Activated naive CD8-positive, alpha-beta T cell treated with anti-CD3 and anti-CD28 coated beads for 36 hours (primary cell): ENCODE data around the gene BRD8. TPM values are rescaled to one million over a fixed set of nuclear protein-coding genes. Genes with fewer than 3 reads are reported as not detected.
A peak's percentile ranks its signal among the peaks of the same experiment; 100 is the strongest.
"Not testable (repeated sequence)": the region's sequence is repeated elsewhere in the genome, so short reads cannot be mapped to it uniquely, and the experiment has no call there.

Experiments
- DNase-seq: peaks from one replicate; pipeline ENCODE4 v3.0.0; 2021
- H3K27ac Mint-ChIP-seq: one replicate; pipeline ENCODE4 v1.8.0; 2022; ENCODE audit warnings: mild to moderate bottlenecking, moderate library complexity, mixed read lengths
- H3K27me3 Mint-ChIP-seq: one replicate; pipeline ENCODE4 v1.8.0; 2022; ENCODE audit warnings: mild to moderate bottlenecking, mixed read lengths
- H3K36me3 Mint-ChIP-seq: one replicate; pipeline ENCODE4 v1.8.0; 2021; ENCODE audit warnings: mild to moderate bottlenecking, mixed read lengths
- H3K4me1 Mint-ChIP-seq: one replicate; pipeline ENCODE4 v1.8.0; 2021; ENCODE audit warnings: mixed read lengths
- H3K4me3 Mint-ChIP-seq: one replicate; pipeline ENCODE4 v1.8.0; 2022; ENCODE audit warnings: mild to moderate bottlenecking, moderate library complexity, mixed read lengths
- H3K9me3 Mint-ChIP-seq: one replicate; pipeline ENCODE4 v1.8.0; 2022; ENCODE audit warnings: mixed read lengths
- total RNA-seq, 2 experiments: library from RNA; stranded (reverse); gene quantifications; one replicate each; pipeline ENCODE4 v1.2.3, GENCODE V29; 2021

BRD8 gene
- total RNA-seq, 2 experiments from 2014 or later: 51.5 to 58.8 TPM

DNA sequence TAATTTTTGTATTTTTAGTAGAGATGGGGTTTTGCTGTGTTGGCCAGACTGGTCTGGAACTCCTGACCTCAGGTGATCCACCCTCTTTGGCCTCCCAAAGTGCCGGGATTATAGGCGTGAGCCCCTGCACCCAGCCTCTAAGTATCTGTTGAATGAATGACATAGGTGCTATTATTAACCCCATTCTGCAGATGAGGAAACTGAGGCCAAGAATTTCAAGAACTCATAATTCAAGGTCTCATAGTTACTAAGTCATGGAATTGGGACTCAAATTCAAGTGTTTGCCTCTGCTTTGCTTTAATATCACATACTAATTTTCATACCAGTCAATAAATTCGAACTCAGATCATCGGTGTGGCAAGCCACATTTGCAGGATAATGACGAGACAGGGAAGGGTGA, 2.4 kb upstream of the BRD8 start:
- Mint-ChIP-seq H3K9me3 (no peaks in the 10 kb centered on the region), H3K4me1 (peaks cover 16% of the 10 kb centered on the region), H3K36me3 (peaks cover 12% of the 10 kb centered on the region), H3K27me3 (no peaks in the 10 kb centered on the region), H3K27ac (no peak overlapping the region), H3K4me3 (no peak overlapping the region)
- DNase-seq: no peak

DNA sequence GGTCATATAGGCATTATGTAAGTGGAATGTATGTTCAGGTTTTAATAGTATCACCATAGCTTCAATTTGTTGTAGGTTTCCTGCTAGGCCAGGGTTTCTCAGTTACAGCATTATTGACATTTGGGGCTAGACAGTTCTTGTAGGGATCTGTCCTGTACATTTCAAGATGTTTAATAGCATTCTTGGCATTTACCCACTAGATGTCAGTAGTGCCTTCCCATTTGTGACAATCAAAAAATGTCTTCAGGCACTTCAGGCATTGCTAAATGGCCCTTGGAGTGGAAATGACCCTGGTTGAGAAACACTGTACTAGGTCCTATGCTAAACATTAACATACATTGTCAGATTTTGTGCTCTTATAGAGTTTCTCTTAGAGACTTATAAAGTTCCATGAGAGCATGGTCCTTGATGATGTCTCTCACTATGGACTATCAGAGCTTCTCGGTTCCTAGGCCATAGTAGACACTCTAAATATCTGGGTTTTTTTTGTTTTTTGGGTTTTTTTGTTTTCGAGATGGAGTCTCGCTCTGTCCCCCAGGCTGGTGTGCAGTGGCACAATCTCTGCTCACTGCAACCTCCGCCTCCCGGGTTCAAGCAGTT, 1.9 kb upstream of the BRD8 start:
- peaks cover 12% of the 10 kb centered on the region for H3K36me3 Mint-ChIP-seq
- H3K27me3 Mint-ChIP-seq: no peaks in the 10 kb centered on the region
- H3K4me1 Mint-ChIP-seq: peaks cover 16% of the 10 kb centered on the region
- no peak for DNase-seq
- H3K27ac Mint-ChIP-seq: peak overlapping the region; percentile 45
- no peak overlapping the region for H3K4me3 Mint-ChIP-seq
- no peaks in the 10 kb centered on the region for H3K9me3 Mint-ChIP-seq

DNA sequence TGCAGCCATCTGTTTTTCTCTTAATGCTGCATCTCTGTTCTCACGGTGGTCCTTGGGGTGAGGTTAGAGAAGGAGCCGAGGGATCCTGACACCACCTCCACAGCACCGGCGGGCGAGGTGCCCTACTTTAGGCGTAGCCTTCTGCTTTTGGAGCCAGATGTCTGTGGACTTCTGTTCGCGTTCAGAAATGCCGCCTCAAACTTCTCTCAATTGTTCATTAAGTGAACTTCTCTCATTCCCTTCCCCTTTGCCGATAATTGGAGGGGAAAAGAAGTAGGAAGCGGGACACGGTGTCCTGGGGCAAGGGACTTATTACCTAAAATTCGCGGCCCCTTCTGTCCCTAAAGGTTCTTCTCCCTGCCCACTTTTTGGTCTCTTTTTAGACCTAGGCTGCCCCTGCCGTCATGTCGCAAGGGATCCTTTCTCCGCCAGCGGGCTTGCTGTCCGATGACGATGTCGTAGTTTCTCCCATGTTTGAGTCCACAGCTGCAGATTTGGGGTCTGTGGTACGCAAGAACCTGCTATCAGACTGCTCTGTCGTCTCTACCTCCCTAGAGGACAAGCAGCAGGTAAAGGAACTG, 937 bp upstream of the BRD8 start:
- peak; percentile 8 for DNase-seq
- no peaks in the 10 kb centered on the region for H3K9me3 Mint-ChIP-seq
- no peak overlapping the region for H3K27ac Mint-ChIP-seq
- no peaks in the 10 kb centered on the region for H3K27me3 Mint-ChIP-seq
- peaks cover 16% of the 10 kb centered on the region for H3K4me1 Mint-ChIP-seq
- H3K4me3 Mint-ChIP-seq: no peak overlapping the region
- peaks cover 16% of the 10 kb centered on the region for H3K36me3 Mint-ChIP-seq

DNA sequence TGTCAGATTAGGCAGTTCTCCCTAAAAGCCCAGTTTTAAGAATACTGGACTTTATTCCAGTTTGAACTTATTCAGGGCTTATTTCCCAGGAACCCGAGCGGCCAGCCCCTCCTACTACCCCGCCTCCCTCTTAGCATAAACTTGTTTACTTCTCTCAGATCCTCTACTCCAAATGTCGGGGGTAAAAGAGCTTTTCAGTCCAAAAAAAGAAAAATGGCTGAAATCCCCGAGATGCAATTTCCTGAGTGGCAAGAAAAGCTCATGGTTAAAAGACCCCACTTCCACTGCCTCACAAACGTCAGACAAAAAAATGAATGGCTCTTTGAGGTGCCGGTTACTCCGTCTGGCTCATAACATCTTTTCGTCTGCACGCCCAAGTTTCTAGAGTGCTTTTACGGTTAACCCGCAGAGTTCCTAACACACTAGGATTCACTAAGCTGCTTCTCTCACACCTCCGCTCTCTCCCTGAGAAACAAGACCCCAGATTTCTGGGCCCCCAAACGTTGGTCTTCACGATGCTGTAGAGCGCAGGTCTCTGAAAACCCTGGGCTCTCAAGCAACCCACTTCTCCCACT, 402 bp downstream of the BRD8 start:
- no peaks in the 10 kb centered on the region for H3K27me3 Mint-ChIP-seq
- no peaks in the 10 kb centered on the region for H3K9me3 Mint-ChIP-seq
- H3K4me1 Mint-ChIP-seq: peaks cover 21% of the 10 kb centered on the region
- peaks cover 22% of the 10 kb centered on the region for H3K36me3 Mint-ChIP-seq
- H3K27ac Mint-ChIP-seq: no peak overlapping the region
- DNase-seq: no peak
- no peak overlapping the region for H3K4me3 Mint-ChIP-seq

DNA sequence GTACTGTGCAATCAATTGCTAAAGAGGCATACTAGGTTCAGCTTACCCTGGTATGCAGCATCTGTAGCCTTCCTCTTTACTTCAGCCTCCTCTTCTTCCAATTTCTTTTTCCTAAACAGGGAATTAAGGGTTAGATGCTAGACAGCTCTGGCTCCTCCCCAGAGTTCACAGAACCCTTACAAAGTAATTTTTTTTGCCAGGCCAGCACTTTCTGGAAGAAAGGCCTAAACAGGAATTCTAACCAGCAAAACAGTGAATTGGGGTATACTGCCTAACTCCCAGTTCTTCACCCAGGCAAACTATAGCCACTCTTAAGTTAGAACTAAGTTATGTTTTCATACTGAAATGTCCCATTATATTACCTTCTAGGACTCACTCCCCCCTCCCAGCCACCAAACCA, 8.1 kb downstream of the BRD8 start:
- Mint-ChIP-seq H3K27ac (no peak overlapping the region), H3K36me3 (peaks cover 40% of the 10 kb centered on the region), H3K4me3 (no peak overlapping the region), H3K4me1 (peaks cover 15% of the 10 kb centered on the region), H3K9me3 (no peaks in the 10 kb centered on the region), H3K27me3 (no peaks in the 10 kb centered on the region)
- no peak for DNase-seq

DNA sequence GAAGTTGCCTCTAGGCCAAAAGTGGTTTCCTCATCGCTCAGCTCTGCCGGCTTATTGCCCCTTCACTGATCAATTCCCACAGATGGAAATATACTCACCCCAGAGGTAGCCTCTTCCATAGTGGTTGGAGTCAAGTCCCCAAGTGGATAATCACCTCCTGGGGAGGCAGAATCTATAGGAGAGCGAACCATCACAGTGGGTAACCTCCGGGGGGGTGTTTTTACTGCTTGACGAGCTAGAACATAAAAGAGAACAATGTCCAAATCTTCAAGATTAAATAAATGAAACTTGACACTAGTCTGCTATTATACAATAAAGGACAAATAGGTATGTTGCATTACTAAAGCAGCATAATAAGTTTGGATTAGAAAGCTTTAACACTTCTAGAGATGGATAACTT, 9.3 kb downstream of the BRD8 start:
- no peaks in the 10 kb centered on the region for H3K27me3 Mint-ChIP-seq
- DNase-seq: no peak
- peaks cover 15% of the 10 kb centered on the region for H3K4me1 Mint-ChIP-seq
- peaks cover 42% of the 10 kb centered on the region for H3K36me3 Mint-ChIP-seq
- no peaks in the 10 kb centered on the region for H3K9me3 Mint-ChIP-seq
- H3K27ac Mint-ChIP-seq: no peak overlapping the region
- no peak overlapping the region for H3K4me3 Mint-ChIP-seq

DNA sequence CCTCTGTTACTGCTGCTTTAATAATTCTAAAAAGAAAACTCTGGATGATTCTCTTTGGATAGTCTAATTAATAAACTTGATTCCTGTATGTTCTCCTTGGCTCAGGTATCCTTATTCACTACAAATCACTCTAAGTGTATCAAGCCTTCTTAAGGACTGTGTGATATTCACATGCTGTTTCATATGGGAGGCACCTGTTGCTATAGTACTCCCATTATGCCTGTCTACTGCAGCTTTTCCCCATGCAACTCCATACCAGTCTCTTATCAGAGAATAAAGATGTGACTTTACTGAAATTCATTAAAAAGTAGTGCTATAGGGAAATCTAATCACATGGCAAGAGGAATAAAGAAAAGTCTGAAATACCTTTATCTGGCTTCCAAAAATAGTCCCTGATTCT, 14.7 kb downstream of the BRD8 start:
- peaks cover 29% of the 10 kb centered on the region for H3K36me3 Mint-ChIP-seq
- H3K4me3 Mint-ChIP-seq: no peak overlapping the region
- H3K27ac Mint-ChIP-seq: no peak overlapping the region
- no peaks in the 10 kb centered on the region for H3K9me3 Mint-ChIP-seq
- H3K4me1 Mint-ChIP-seq: peaks cover 4% of the 10 kb centered on the region
- DNase-seq: no peak
- H3K27me3 Mint-ChIP-seq: no peaks in the 10 kb centered on the region

DNA sequence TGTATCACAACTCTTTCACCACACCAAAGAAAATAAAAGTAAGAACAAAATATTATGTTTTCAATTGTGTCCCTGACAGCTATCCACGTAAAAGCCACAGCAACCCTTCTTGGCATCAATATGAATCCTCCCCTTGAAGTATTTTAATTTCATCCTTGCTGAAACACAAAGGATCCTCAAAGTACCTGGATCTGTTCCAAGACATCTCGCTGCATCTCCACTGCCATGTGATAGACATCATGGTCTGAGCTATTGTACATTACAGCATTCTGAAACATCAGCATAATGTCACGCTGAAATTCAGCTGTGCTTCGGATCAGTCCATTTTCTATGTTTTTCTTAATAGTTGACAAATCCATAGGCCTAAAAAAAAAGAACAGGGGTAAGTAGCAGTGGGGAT, 17.7 kb downstream of the BRD8 start:
- Mint-ChIP-seq H3K36me3 (peaks cover 29% of the 10 kb centered on the region), H3K27ac (no peak overlapping the region), H3K9me3 (no peaks in the 10 kb centered on the region), H3K27me3 (no peaks in the 10 kb centered on the region), H3K4me1 (peaks cover 2% of the 10 kb centered on the region), H3K4me3 (no peak overlapping the region)
- no peak for DNase-seq

DNA sequence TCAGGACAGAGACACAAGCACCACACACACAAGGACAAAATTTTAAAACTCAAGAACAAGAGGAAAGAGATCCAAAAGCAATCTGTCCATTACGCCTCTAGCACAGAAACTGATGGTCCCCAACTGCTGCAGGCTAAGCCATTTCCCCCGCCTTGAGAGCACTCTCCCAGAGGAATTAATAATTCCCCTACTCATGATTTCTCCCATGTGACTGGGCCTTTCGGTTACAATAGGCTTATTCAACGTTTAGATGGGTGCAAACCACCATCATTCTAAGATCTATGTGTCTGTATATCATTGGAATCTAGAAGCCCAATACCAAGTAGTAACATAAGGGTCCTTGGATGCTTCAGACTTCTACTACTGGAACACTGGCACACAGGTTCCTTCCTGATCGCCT, 18.8 kb downstream of the BRD8 start:
- H3K4me3 Mint-ChIP-seq: no peak overlapping the region
- H3K4me1 Mint-ChIP-seq: peaks cover 2% of the 10 kb centered on the region
- DNase-seq: no peak
- H3K36me3 Mint-ChIP-seq: peaks cover 25% of the 10 kb centered on the region
- H3K9me3 Mint-ChIP-seq: no peaks in the 10 kb centered on the region
- no peaks in the 10 kb centered on the region for H3K27me3 Mint-ChIP-seq
- H3K27ac Mint-ChIP-seq: no peak overlapping the region

DNA sequence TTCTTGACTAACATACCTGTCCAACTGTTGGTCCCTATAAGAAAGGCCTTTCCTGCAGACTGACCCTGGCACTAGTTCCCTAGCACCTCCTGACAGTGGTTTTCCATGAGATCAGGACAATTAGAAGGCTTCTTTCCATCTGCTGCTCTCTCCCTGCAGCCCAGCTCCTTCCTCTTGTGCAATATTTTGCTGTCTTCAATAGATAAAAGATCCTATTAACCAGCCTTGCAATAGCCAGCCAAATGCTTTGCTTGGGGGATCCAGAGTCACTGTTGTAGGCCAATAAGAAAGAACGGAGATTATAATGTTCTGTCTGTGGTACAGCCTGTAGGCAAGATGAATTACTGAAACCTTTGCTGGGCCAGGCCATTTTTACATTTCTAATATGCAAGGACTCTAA, 20.8 kb downstream of the BRD8 start:
- Mint-ChIP-seq H3K27ac (no peak overlapping the region), H3K9me3 (no peaks in the 10 kb centered on the region), H3K4me3 (no peak overlapping the region), H3K27me3 (no peaks in the 10 kb centered on the region), H3K36me3 (peaks cover 19% of the 10 kb centered on the region), H3K4me1 (peaks cover 2% of the 10 kb centered on the region)
- DNase-seq: no peak

DNA sequence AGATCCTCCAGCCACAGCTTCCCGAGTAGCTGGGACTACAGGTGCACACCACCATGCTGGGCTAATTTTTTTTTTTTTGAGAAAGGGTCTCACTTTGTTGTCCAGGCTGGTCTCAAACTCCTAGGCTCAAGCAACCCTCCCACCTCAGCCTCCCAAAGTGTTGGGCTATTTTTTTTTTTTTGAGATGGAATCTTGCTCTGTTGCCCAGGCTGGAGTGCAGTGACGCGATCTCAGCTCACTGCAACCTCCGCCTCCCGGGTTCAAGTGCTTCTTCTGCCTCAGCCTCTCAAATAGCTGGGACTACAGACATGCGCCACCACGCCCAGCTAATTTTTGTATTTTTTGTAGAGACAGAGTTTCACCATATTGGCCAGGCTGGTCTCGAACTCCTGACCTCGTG, 22.5 kb downstream of the BRD8 start:
- not testable (repeated sequence) for H3K4me1 Mint-ChIP-seq, H3K27ac Mint-ChIP-seq, DNase-seq, H3K4me3 Mint-ChIP-seq, H3K9me3 Mint-ChIP-seq, H3K27me3 Mint-ChIP-seq
- H3K36me3 Mint-ChIP-seq: peaks cover 19% of the 10 kb centered on the region

DNA sequence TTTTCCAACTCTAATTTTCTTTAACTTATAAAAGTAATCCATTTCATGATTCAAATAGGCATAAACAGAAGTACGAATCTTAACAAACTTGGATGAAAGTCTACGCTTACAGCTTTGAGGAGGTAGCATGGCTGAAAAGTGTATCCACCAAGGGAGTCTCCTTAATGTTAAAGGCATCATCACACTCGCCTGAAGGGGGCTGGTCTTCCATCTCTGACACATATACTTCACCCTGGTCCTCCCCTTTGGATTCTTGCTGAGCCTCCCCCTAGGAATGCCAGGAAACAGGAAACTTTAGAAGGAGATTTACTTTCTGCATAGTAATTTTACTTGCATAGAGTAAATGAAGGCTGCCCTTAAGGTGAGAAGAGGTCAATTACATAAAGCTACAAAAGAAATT, 28.9 kb downstream of the BRD8 start:
- Mint-ChIP-seq H3K36me3 (no peaks in the 10 kb centered on the region), H3K27me3 (no peaks in the 10 kb centered on the region), H3K4me3 (no peak overlapping the region), H3K4me1 (no peaks in the 10 kb centered on the region), H3K9me3 (no peaks in the 10 kb centered on the region), H3K27ac (no peak overlapping the region)
- DNase-seq: no peak

DNA sequence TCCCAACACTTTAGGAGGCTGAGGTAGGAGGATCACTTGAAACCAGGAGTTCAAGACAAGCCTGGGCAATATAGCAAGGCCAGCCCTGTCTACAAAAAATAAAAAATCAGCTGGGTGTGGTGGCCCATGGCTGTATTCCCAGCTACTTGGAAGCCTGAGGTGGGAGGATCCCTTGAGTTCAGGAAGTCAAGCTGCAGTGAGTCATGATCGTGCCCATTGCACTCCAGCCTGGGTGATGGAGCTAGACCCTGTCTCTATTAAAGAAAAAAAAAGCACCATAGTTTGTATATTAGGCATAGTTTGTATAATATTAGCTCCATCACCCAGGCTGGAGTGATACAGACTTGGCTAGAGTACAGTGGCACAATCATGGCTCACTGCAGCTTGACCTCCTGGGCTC, 29.6 kb downstream of the BRD8 start:
- H3K4me3 Mint-ChIP-seq: no peak overlapping the region
- no peak overlapping the region for H3K27ac Mint-ChIP-seq
- no peaks in the 10 kb centered on the region for H3K36me3 Mint-ChIP-seq
- H3K9me3 Mint-ChIP-seq: no peaks in the 10 kb centered on the region
- DNase-seq: no peak
- no peaks in the 10 kb centered on the region for H3K27me3 Mint-ChIP-seq
- no peaks in the 10 kb centered on the region for H3K4me1 Mint-ChIP-seq

DNA sequence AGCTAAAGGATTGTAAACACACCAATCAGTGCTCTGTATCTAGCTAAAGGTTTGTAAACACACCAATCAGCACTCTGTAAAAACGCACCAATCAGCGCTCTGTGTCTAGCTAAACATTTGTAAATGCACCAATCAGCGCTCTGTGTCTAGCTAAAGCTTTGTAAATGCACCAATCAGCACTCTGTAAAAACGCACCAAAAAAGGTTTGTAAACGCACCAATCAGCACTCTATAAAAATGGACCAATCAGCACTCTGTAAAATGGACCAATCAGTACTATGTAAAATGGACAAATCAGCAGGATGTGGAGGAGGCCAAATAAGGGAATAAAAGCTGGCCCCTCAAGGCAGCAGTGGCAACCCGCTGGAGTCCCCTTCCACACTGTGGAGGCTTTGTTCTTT, 34.9 kb downstream of the BRD8 start:
- H3K4me3 Mint-ChIP-seq, H3K27ac Mint-ChIP-seq: not testable (repeated sequence)

DNA sequence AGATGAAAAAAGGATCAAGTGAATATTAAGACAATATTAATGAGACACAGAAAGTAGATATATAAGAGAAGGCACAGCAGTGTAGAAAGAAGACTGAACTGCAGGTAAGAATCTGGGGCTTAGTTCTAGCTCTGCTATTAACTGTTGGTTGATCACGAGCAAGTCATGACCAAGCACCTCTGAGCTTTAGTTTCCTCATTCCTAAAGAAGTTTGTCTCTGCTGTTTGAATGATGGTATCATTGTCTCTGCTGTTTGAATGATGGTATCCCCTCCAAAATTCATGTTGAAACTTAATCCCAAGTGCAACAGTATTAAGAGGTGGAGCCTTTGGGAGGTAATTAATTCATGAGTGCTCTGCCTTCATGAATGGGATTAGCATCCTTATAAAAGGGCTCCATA, 36.7 kb downstream of the BRD8 start:
- Mint-ChIP-seq H3K9me3 (no peaks in the 10 kb centered on the region), H3K27ac (no peak overlapping the region), H3K36me3 (no peaks in the 10 kb centered on the region), H3K4me1 (peaks cover 13% of the 10 kb centered on the region), H3K4me3 (no peak overlapping the region), H3K27me3 (peaks cover 28% of the 10 kb centered on the region)
- no peak for DNase-seq

More for the DNA sequence above, 34.9 kb downstream of the BRD8 start:
- not testable (repeated sequence) for H3K4me1 Mint-ChIP-seq, H3K36me3 Mint-ChIP-seq, H3K9me3 Mint-ChIP-seq, DNase-seq
- peaks cover 14% of the 10 kb centered on the region for H3K27me3 Mint-ChIP-seq

DNA sequence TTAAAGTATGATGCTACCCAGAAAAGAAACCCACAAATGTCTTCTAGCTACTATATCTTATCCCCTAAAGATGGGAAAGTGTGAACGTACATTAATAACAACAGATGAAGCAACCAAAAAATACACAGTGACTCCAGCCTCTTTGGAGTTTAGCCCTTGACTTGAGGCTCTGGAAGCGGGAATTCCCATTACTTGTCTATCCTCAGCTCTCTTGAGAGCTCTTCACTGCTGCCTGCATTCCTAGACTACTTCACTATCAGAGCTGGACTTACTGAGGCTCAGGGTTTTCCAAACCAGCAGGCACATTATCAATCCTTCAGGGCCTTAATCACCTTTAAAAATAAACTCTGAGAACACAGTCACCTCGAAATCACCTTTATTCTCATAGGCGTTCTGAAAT, 38.2 kb downstream of the BRD8 start:
- DNase-seq: no peak
- Mint-ChIP-seq H3K9me3 (no peaks in the 10 kb centered on the region), H3K27ac (no peak overlapping the region), H3K27me3 (peaks cover 38% of the 10 kb centered on the region), H3K4me3 (no peak overlapping the region), H3K4me1 (peaks cover 13% of the 10 kb centered on the region), H3K36me3 (no peaks in the 10 kb centered on the region)
